OCI-LY7 (cell line): ENCODE results near the gene EVI5L.

Experiments
- CTCF ChIP-seq: fragments of 200-600 bp; sonication (generic); conservative IDR thresholded peaks from 2 replicates; pipeline ENCODE4 v1.5.1; 2014; ENCODE audit warnings: mild to moderate bottlenecking, antibody characterized with exemption, low read length, moderate library complexity, mixed read lengths
- EZH2phosphoT487 ChIP-seq: fragments of 200-600 bp; sonication (generic); IDR thresholded peaks from 2 replicates; pipeline ENCODE4 v1.6.1; 2018; ENCODE audit warnings: low read depth, borderline replicate concordance, mild to moderate bottlenecking, mixed run types, antibody characterized with exemption, low read length, moderate library complexity, mixed read lengths

GRCh38 chr19:7853770-7854128 is 23.7 kb downstream of the EVI5L start:
- no peak for TF ChIP-seq EZH2phosphoT487
- TF ChIP-seq CTCF, result no peak
